CD4-positive, alpha-beta memory T cell (primary cell): ENCODE data around the gene ETV7. TPM values are rescaled to one million over a fixed set of nuclear protein-coding genes. Genes with fewer than 3 reads are reported as not detected.

ENCODE experiments used
- CTCF ChIA-PET: fragments of 350-600 bp; sonication (Branson Sonifier 250); formaldehyde crosslinking; loops from one replicate; lab custom pipeline; 2021; ENCODE audit warnings: inconsistent platforms; ENCODE audit not compliant: partially characterized antibody; lab: Charles Lee
- POLR2A ChIA-PET: fragments of 350-600 bp; sonication (Branson Sonifier 250); formaldehyde crosslinking; loops from one replicate; lab custom pipeline; 2021; ENCODE audit not compliant: partially characterized antibody; lab: Charles Lee
- DNase-seq, 5 donors: peaks; one replicate each; pipeline versions ENCODE4 v3.0.0 to v3.0.0-alpha.2; 2020 to 2022; ENCODE audit warnings: mixed read lengths in 1 of 5
- H3K27ac ChIP-seq: one replicate; pipeline ENCODE4 v1.7.0; 2013; ENCODE audit warnings: low read depth, low read length
- H3K27me3 ChIP-seq: 2 replicates; pipeline ENCODE4 v1.7.0; 2013; ENCODE audit warnings: mild to moderate bottlenecking, low read length, moderate library complexity; ENCODE audit not compliant: insufficient read depth
- H3K36me3 ChIP-seq: 2 replicates; pipeline ENCODE4 v1.7.0; 2013; ENCODE audit warnings: mild to moderate bottlenecking, low read length, moderate library complexity; ENCODE audit not compliant: insufficient read depth
- H3K4me1 ChIP-seq: 2 replicates; pipeline ENCODE4 v1.7.0; 2013; ENCODE audit warnings: mild to moderate bottlenecking, low read length, moderate library complexity; ENCODE audit not compliant: insufficient read depth
- H3K4me3 ChIP-seq, 2 donors: one replicate each; pipeline ENCODE4 v1.7.0; 2013; ENCODE audit warnings: low read length in 2 of 2, mild to moderate bottlenecking in 1 of 2
- H3K9me3 ChIP-seq, 2 donors: one replicate each; pipeline ENCODE4 v1.7.0; 2013; ENCODE audit warnings: low read length in 2 of 2, control low read depth in 1 of 2; ENCODE audit not compliant: control insufficient read depth in 1 of 2
- H3K27ac Mint-ChIP-seq, 7 donors: one replicate each; pipeline ENCODE4 v1.8.0; 2020 to 2021; ENCODE audit warnings: mixed read lengths in 7 of 7, mild to moderate bottlenecking in 6 of 7, inconsistent platforms in 3 of 7, moderate library complexity in 3 of 7
- H3K27me3 Mint-ChIP-seq, 2 donors: one replicate each; pipeline ENCODE4 v1.8.0; 2020 to 2021; ENCODE audit warnings: mixed read lengths in 2 of 2
- H3K36me3 Mint-ChIP-seq, 2 donors: one replicate each; pipeline ENCODE4 v1.8.0; 2020 to 2021; ENCODE audit warnings: mixed read lengths in 2 of 2, inconsistent platforms in 1 of 2, mild to moderate bottlenecking in 1 of 2
- H3K4me1 Mint-ChIP-seq, 4 donors: one replicate each; pipeline ENCODE4 v1.8.0; 2020 to 2021; ENCODE audit warnings: mixed read lengths in 4 of 4, mild to moderate bottlenecking in 1 of 4
- H3K4me3 Mint-ChIP-seq, 8 donors: one replicate each; pipeline ENCODE4 v1.8.0; 2020 to 2021; ENCODE audit warnings: mixed read lengths in 8 of 8, mild to moderate bottlenecking in 7 of 8, moderate library complexity in 6 of 8, inconsistent platforms in 3 of 8
- H3K9me3 Mint-ChIP-seq, 8 donors: one replicate each; pipeline ENCODE4 v1.8.0; 2020 to 2021; ENCODE audit warnings: mixed read lengths in 8 of 8, mild to moderate bottlenecking in 5 of 8, inconsistent platforms in 3 of 8, moderate library complexity in 1 of 8
- intact Hi-C: fragments of 100-400 bp; cut with micrococcal nuclease; formaldehyde crosslinking; loops from one replicate; pipeline ENCODE4 v1.15.1; 2023
- polyA plus RNA-seq, 2 donors: library from polyadenylated mRNA; unstranded; fragments of 300-500 nt; fragmentation: Illumina TruSeq; gene quantifications; one replicate each; pipeline ENCODE4 v1.2.3, GENCODE V29; 2021
- total RNA-seq, 2 experiments: library from RNA; stranded (reverse); gene quantifications; one replicate each; pipeline ENCODE4 v1.2.3, GENCODE V29; 2021

Gene ETV7
- total and polyA plus RNA-seq, 4 experiments from 2014 or later: 0.67 to 5.4 (median 3.2) TPM

DNA sequence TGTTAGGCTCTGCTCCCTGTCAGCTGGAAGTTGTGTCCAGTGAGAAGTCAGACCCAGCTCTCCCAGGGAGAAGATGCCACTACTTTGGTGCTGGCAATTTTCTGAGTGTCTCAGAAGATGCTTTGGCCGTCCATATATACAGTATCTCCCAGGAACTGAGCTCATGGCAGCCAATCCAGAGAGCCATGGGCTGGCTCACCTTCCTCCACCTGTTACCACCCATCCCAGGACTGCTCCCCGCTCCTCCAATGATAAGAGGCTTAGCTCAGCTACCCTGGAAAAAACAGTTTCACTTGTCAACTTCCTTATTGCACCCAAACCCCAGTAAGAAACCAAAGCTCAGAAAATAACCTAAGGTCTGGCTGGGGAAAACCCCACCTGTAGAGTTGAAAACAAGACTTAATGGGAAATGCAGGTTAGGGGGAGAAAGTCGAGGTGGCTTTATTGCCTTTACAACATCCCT is 50.7 kb downstream of the ETV7 start, which contains the start of gene BNIP5:
Gene BNIP5 (minus strand): TSS at position 110 of the 463 bp plus-strand sequence. CDS start 6,198 bp downstream, outside the sequence.
- H3K27ac ChIP-seq: no peak within 1 kb of the TSS
- peak; percentile 8 to 46 (median 19) for DNase-seq
- Mint-ChIP-seq H3K36me3 (no peaks in the 10 kb centered on the region), H3K27ac (peak within 1 kb of the TSS in 6 of 7 donors; percentile 10 to 83 (median 46)), H3K4me3 (peak within 1 kb of the TSS in 4 of 8 donors; percentile 4 to 51 (median 48)), H3K9me3 (no peaks in the 10 kb centered on the region), H3K27me3 (peaks cover 27 to 30% of the 10 kb centered on the region in 2 donors), H3K4me1 (peaks cover 9 to 41% (median 16%) of the 10 kb centered on the region in 4 donors)
- peaks cover 20% of the 10 kb centered on the region for H3K4me1 ChIP-seq
- no peaks in the 10 kb centered on the region for H3K9me3 ChIP-seq
- ChIA-PET CTCF (interaction anchor here (0.9 to 1.2 kb wide), 3 partner anchors 21 to 35 kb away, joined by 3 to 4 read pairs (median 3); no protein-coding TSS in a partner anchor), POLR2A (interaction anchor here (0.7 kb wide), 1 partner anchor 310 kb away, joined by 4 read pairs; no protein-coding TSS in a partner anchor)
- H3K4me3 ChIP-seq: no peak within 1 kb of the TSS
- intact Hi-C loops: no loop called here
- no peaks in the 10 kb centered on the region for H3K36me3 ChIP-seq
- peaks cover 12% of the 10 kb centered on the region for H3K27me3 ChIP-seq

- no peak for DNase-seq
- Histone ChIP-seq H3K4me1 (peaks cover 20% of the 10 kb centered on the region), H3K27ac (no peak overlapping the region), H3K36me3 (no peaks in the 10 kb centered on the region), H3K9me3 (no peaks in the 10 kb centered on the region), H3K27me3 (peaks cover 12% of the 10 kb centered on the region), H3K4me3 (no peak overlapping the region)
- Mint-ChIP-seq H3K27me3 (peaks cover 27 to 30% of the 10 kb centered on the region in 2 donors), H3K4me1 (peaks cover 9 to 41% (median 16%) of the 10 kb centered on the region in 4 donors), H3K9me3 (no peaks in the 10 kb centered on the region), H3K36me3 (no peaks in the 10 kb centered on the region), H3K27ac (no peak overlapping the region), H3K4me3 (no peak overlapping the region)
- ChIA-PET POLR2A (interaction anchor here (0.7 kb wide), 1 partner anchor 309 kb away, joined by 4 read pairs; no protein-coding TSS in a partner anchor), CTCF (interaction anchor here (0.9 to 1.2 kb wide), 2 partner anchors 27 to 34 kb away, joined by 3 to 4 read pairs; no protein-coding TSS in a partner anchor)
- intact Hi-C loops: no loop called here
Measured at GRCh38 chr6:36336208-36336710, 51.2 kb downstream of the ETV7 start.

- peaks cover 10% of the 10 kb centered on the region for H3K27me3 ChIP-seq
Measured at GRCh38 chr6:36335465-36336207, 51.8 kb downstream of the ETV7 start.

GRCh38 chr6:36334832-36335459 is 52.5 kb downstream of the ETV7 start:
- H3K4me3 Mint-ChIP-seq: no peak overlapping the region
- no peaks in the 10 kb centered on the region for H3K9me3 Mint-ChIP-seq
- POLR2A ChIA-PET: no interaction called here
- peaks cover 5 to 36% (median 11%) of the 10 kb centered on the region in 4 donors for H3K4me1 Mint-ChIP-seq
- no peak for DNase-seq
- peaks cover 9% of the 10 kb centered on the region for H3K27me3 ChIP-seq
- H3K36me3 Mint-ChIP-seq: no peaks in the 10 kb centered on the region
- no peaks in the 10 kb centered on the region for H3K36me3 ChIP-seq
- H3K4me3 ChIP-seq: no peak overlapping the region
- H3K4me1 ChIP-seq: peaks cover 12% of the 10 kb centered on the region
- no peak overlapping the region for H3K27ac Mint-ChIP-seq
- CTCF ChIA-PET: no interaction called here
- intact Hi-C loops: no loop called here
- H3K27ac ChIP-seq: no peak overlapping the region
- H3K27me3 Mint-ChIP-seq: peaks cover 23% of the 10 kb centered on the region in 2 donors
- no peaks in the 10 kb centered on the region for H3K9me3 ChIP-seq

More at GRCh38 chr6:36335465-36336207, 51.8 kb downstream of the ETV7 start:
- peak overlapping the region in 1 of 7 donors; percentile 32 for H3K27ac Mint-ChIP-seq
- H3K4me3 Mint-ChIP-seq: no peak overlapping the region
- H3K36me3 ChIP-seq: no peaks in the 10 kb centered on the region
- H3K9me3 ChIP-seq: no peaks in the 10 kb centered on the region
- CTCF ChIA-PET: no interaction called here
- intact Hi-C loops: no loop called here
- peaks cover 6 to 37% (median 12%) of the 10 kb centered on the region in 4 donors for H3K4me1 Mint-ChIP-seq
- H3K4me3 ChIP-seq: no peak overlapping the region
- no peaks in the 10 kb centered on the region for H3K9me3 Mint-ChIP-seq
- peaks cover 15% of the 10 kb centered on the region for H3K4me1 ChIP-seq
- no peak for DNase-seq
- no peaks in the 10 kb centered on the region for H3K36me3 Mint-ChIP-seq
- H3K27me3 Mint-ChIP-seq: peaks cover 23 to 26% of the 10 kb centered on the region in 2 donors
- POLR2A ChIA-PET: no interaction called here
- no peak overlapping the region for H3K27ac ChIP-seq

DNA sequence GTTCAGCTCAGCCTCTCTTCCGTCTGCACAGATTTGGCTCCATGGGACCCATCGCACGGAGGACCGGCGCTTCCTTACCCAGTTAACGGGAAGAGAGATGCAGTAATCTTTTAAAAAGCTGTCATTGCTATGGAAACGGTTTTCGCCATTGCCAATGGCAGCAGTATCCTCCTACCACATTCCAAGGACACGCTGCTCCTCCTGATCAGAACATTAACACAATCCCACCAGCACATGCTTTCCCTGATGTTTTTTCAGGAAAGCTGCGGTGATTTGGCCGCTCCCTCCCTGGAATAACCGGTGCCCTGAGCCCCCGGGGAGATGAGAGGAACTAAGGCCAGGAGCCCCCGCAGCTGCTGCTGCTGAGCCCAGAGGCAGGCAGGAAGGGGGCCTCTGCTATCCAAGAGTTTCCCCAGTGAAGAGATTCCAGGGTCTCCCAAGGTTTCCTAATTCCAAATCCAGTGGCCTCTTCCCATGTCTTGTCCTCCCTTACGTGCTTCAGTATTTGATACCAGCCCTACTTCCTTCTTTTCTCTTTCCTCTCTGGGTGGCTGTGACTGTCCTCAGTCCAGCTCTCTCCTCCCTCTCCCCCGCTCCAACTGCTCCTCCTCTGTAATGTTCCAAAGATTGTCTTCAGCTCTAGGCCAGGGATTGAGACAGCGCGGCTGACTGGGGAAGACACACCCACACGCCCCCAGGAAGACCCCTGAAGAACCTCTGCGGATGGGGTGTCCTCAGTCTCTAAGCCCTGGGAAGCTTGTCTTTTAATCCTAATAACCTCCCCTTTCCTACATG is 53.3 kb downstream of the ETV7 start:
- peaks cover 23% of the 10 kb centered on the region in 2 donors for H3K27me3 Mint-ChIP-seq
- DNase-seq: no peak
- Histone ChIP-seq H3K9me3 (no peaks in the 10 kb centered on the region), H3K4me1 (peaks cover 12% of the 10 kb centered on the region), H3K27ac (no peak overlapping the region), H3K36me3 (no peaks in the 10 kb centered on the region), H3K4me3 (no peak overlapping the region), H3K27me3 (peaks cover 5% of the 10 kb centered on the region)
- H3K27ac Mint-ChIP-seq: no peak overlapping the region
- intact Hi-C loops: no loop called here
- no peaks in the 10 kb centered on the region for H3K9me3 Mint-ChIP-seq
- H3K36me3 Mint-ChIP-seq: no peaks in the 10 kb centered on the region
- ChIA-PET CTCF (no interaction called here), POLR2A (no interaction called here)
- H3K4me1 Mint-ChIP-seq: peaks cover 5 to 33% (median 11%) of the 10 kb centered on the region in 4 donors
- H3K4me3 Mint-ChIP-seq: no peak overlapping the region

- H3K27me3 ChIP-seq: peaks cover 5% of the 10 kb centered on the region
- Mint-ChIP-seq H3K4me1 (peaks cover 5 to 28% (median 10%) of the 10 kb centered on the region in 4 donors), H3K36me3 (no peaks in the 10 kb centered on the region), H3K27ac (no peak overlapping the region), H3K9me3 (no peaks in the 10 kb centered on the region), H3K4me3 (no peak overlapping the region), H3K27me3 (peaks cover 23% of the 10 kb centered on the region in 2 donors)
- no peak overlapping the region for H3K27ac ChIP-seq
- DNase-seq: no peak
- H3K4me3 ChIP-seq: no peak overlapping the region
- CTCF ChIA-PET: no interaction called here
- H3K4me1 ChIP-seq: peaks cover 12% of the 10 kb centered on the region
- intact Hi-C loops: no loop called here
- no peaks in the 10 kb centered on the region for H3K36me3 ChIP-seq
- POLR2A ChIA-PET: no interaction called here
- H3K9me3 ChIP-seq: no peaks in the 10 kb centered on the region
Measured at GRCh38 chr6:36333171-36333895, 54.1 kb downstream of the ETV7 start.
